ENCODE data around the gene DCLK1.

- no peak for TF ChIP-seq CTCF (IDR thresholded peaks at IDR 0.05)
- TF ChIP-seq POLR2A (IDR thresholded peaks at IDR 0.05), result no peak
These were observed 346.8 kb downstream of the DCLK1 start for GRCh38 chr13:35784286-35784951.

Measured in tibial nerve (tissue), 3 donors.